Measurements from ENCODE around the gene DNAJB9.

Gene DNAJB9

DNA sequence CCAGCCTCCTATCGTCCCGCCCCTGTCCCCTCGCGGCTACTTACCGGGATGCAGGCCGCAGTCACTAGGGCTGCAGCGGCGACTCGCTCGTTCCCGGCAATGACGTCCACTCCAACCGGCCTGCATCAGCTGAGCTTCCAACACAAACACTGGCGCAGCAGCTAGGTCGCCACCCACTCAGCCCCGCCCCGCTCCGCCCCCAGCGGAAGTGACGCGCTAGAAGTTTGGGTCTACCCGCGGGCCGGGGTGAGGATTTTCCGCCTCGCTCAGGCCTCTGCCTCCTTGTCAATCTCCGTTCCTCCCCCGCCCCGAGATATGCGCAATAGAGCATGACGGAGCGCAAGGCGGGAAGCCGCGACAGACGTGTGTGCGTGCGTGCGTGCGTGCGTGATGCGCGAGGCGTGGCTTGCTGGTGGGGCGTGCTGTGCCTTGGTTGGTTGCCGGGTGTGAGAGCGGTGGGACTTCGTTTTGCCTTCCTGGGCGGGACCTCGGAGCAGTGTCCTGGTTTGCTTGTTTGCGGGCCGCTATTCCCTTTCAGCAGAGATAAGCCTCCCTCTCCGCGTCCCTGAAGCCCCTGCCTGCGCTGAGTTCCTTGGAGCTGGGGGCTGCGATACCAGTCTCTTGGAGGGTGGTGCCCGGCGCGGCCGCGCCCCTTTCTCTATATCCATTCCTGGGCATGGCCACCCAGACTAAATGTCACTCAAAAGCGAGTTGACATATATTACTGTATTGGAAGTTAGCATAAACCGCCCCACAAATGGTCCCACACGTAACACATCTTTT is 43.5 kb upstream of the DNAJB9 start, which contains the start of gene PNPLA8:
TSS of gene PNPLA8 (minus strand) at position 151 of the 783 bp plus-strand sequence. CDS start 10,644 bp downstream, outside the sequence.
- Histone ChIP-seq H3K4me1 (ENCODE audit: control insufficient read depth, insufficient read depth, low read depth, low read length) (peaks cover 3% of the 10 kb centered on the region), H2BK15ac (ENCODE audit: low read depth, poor library complexity, severe bottlenecking) (peak within 1 kb of the TSS; percentile 56), H3K36me3 (ENCODE audit: control insufficient read depth in 1 of 2, insufficient read depth in 2 of 2, low read depth in 1 of 2, low read length in 2 of 2) (no peaks in the 10 kb centered on the region), H3K79me1 (replicated peaks; ENCODE audit: low read length, poor library complexity, severe bottlenecking) (peaks cover 10% of the 10 kb centered on the region), H4K8ac (ENCODE audit: low read length) (peak within 1 kb of the TSS; percentile 91), H3K27ac (ENCODE audit: low read length, poor library complexity, severe bottlenecking) (peak within 1 kb of the TSS; percentile 96), H2AFZ (ENCODE audit: low read depth, low read length) (peak within 1 kb of the TSS; percentile 96), H3K4me3 (ENCODE audit: insufficient read depth in 1 of 2, low read depth in 1 of 2, low read length in 2 of 2) (peak within 1 kb of the TSS; percentile 89 to 95), H3K4ac (ENCODE audit: low read depth in 1 of 2, low read length in 2 of 2) (peak within 1 kb of the TSS in 1 of 2 experiments; percentile 88), H2BK120ac (ENCODE audit: low read depth, low read length) (peak within 1 kb of the TSS; percentile 89), H2AK5ac (ENCODE audit: low read length, severe bottlenecking) (no peak within 1 kb of the TSS), H3K18ac (ENCODE audit: low read depth in 1 of 2, low read length in 2 of 2) (peak within 1 kb of the TSS; percentile 94 to 97), H3K14ac (ENCODE audit: low read length in 2 of 2) (peak within 1 kb of the TSS; percentile 43 to 83), H3K9ac (ENCODE audit: low read length) (peak within 1 kb of the TSS; percentile 97), H3K4me2 (ENCODE audit: low read length, poor library complexity, severe bottlenecking) (peak within 1 kb of the TSS; percentile 84), H3K27me3 (ENCODE audit: control insufficient read depth in 1 of 2, insufficient read depth in 1 of 2, low read length in 2 of 2) (no peaks in the 10 kb centered on the region), H3K23ac (ENCODE audit: low read length in 2 of 2) (peak within 1 kb of the TSS in 1 of 2 experiments; percentile 85), H2BK12ac (ENCODE audit: low read length in 2 of 2) (peak within 1 kb of the TSS; percentile 33 to 86), H2BK5ac (ENCODE audit: low read depth, low read length, poor library complexity, severe bottlenecking) (peak within 1 kb of the TSS; percentile 66), H4K91ac (ENCODE audit: low read length) (peak within 1 kb of the TSS; percentile 88), H3K9me3 (ENCODE audit: control insufficient read depth, low read length) (no peaks in the 10 kb centered on the region)
- WGBS: under 1% methylated on average over 56 of the region's 64 CpGs
- peak; percentile 100 for DNase-seq

DNA sequence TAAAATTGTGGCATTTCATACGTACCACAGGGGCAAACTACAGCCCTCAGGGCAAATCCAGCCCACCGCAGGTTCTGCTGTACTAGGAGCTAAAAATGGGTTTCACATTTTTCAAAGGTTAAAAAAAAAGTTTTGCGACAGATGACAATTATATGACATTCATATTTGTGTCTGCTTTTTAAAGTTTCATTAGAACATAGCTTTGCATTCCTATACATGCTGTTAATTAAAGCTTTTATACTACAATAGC is 43.0 kb upstream of the DNAJB9 start:
- H3K4me2 ChIP-seq (ENCODE audit: low read length, poor library complexity, severe bottlenecking): peak overlapping the region; percentile 84
- no peak overlapping the region for H2BK5ac ChIP-seq (ENCODE audit: low read depth, low read length, poor library complexity, severe bottlenecking)
- H3K18ac ChIP-seq (ENCODE audit: low read depth in 1 of 2, low read length in 2 of 2): peak overlapping the region; percentile 86 to 88
- H4K8ac ChIP-seq (ENCODE audit: low read length): no peak overlapping the region
- H3K27me3 ChIP-seq (ENCODE audit: control insufficient read depth in 1 of 2, insufficient read depth in 1 of 2, low read length in 2 of 2): no peaks in the 10 kb centered on the region
- H3K27ac ChIP-seq (ENCODE audit: low read length, poor library complexity, severe bottlenecking): peak overlapping the region; percentile 80
- peak overlapping the region; percentile 7 for H4K91ac ChIP-seq (ENCODE audit: low read length)
- no peaks in the 10 kb centered on the region for H3K36me3 ChIP-seq (ENCODE audit: control insufficient read depth in 1 of 2, insufficient read depth in 2 of 2, low read depth in 1 of 2, low read length in 2 of 2)
- H3K79me1 ChIP-seq (replicated peaks; ENCODE audit: low read length, poor library complexity, severe bottlenecking): peaks cover 10% of the 10 kb centered on the region
- DNase-seq: no peak
- H2BK15ac ChIP-seq (ENCODE audit: low read depth, poor library complexity, severe bottlenecking): no peak overlapping the region
- H3K14ac ChIP-seq (ENCODE audit: low read length in 2 of 2): no peak overlapping the region
- H3K9ac ChIP-seq (ENCODE audit: low read length): peak overlapping the region; percentile 97
- WGBS: 27% methylated on average over 2 of the region's 3 CpGs
- no peaks in the 10 kb centered on the region for H3K9me3 ChIP-seq (ENCODE audit: control insufficient read depth, low read length)
- H2BK12ac ChIP-seq (ENCODE audit: low read length in 2 of 2): no peak overlapping the region
- peak overlapping the region in 1 of 2 experiments; percentile 13 for H3K4ac ChIP-seq (ENCODE audit: low read depth in 1 of 2, low read length in 2 of 2)
- no peak overlapping the region for H2AFZ ChIP-seq (ENCODE audit: low read depth, low read length)
- peak overlapping the region; percentile 34 for H2BK120ac ChIP-seq (ENCODE audit: low read depth, low read length)
- H3K4me3 ChIP-seq (ENCODE audit: insufficient read depth in 1 of 2, low read depth in 1 of 2, low read length in 2 of 2): peak overlapping the region; percentile 61 to 95
- no peak overlapping the region for H3K23ac ChIP-seq (ENCODE audit: low read length in 2 of 2)
- H3K4me1 ChIP-seq (ENCODE audit: control insufficient read depth, insufficient read depth, low read depth, low read length): peaks cover 3% of the 10 kb centered on the region
- no peak overlapping the region for H2AK5ac ChIP-seq (ENCODE audit: low read length, severe bottlenecking)

DNA sequence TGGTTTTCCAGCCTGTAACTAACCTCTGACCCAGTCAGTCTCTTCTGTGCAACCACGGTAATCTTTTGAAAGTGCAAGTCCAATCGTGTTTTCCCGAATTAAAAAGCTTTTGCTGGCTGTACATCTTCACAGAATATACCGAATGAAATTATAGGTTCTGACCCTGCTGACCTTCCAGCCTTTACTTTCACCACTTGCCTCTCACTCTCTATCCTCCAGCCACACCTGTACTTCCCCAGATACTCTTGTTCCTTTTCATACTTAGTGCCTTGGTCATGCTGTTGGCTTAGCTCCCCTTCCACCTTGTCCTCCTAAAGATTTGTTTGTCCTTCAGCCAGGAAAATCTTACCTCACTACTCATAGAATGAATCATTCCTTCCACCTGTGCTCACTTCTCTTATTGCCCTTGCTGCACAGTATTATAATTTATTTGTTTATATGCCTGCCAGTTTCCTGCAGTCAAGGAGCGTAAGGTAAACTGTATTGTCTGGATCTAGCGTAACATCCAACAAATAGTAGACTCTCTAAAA is 41.4 kb upstream of the DNAJB9 start:
- DNase-seq: no peak
- no peak overlapping the region for H2AFZ ChIP-seq (ENCODE audit: low read depth, low read length)
- H3K4ac ChIP-seq (ENCODE audit: low read depth in 1 of 2, low read length in 2 of 2): no peak overlapping the region
- H3K79me1 ChIP-seq (replicated peaks; ENCODE audit: low read length, poor library complexity, severe bottlenecking): peaks cover 4% of the 10 kb centered on the region
- no peak overlapping the region for H2BK5ac ChIP-seq (ENCODE audit: low read depth, low read length, poor library complexity, severe bottlenecking)
- H2AK5ac ChIP-seq (ENCODE audit: low read length, severe bottlenecking): no peak overlapping the region
- H3K9ac ChIP-seq (ENCODE audit: low read length): no peak overlapping the region
- 96% methylated on average over 4 of the region's 6 CpGs for WGBS
- no peak overlapping the region for H2BK120ac ChIP-seq (ENCODE audit: low read depth, low read length)
- H3K27ac ChIP-seq (ENCODE audit: low read length, poor library complexity, severe bottlenecking): no peak overlapping the region
- no peak overlapping the region for H2BK15ac ChIP-seq (ENCODE audit: low read depth, poor library complexity, severe bottlenecking)
- H3K27me3 ChIP-seq (ENCODE audit: control insufficient read depth in 1 of 2, insufficient read depth in 1 of 2, low read length in 2 of 2): no peaks in the 10 kb centered on the region
- no peaks in the 10 kb centered on the region for H3K9me3 ChIP-seq (ENCODE audit: control insufficient read depth, low read length)
- no peak overlapping the region for H3K14ac ChIP-seq (ENCODE audit: low read length in 2 of 2)
- H2BK12ac ChIP-seq (ENCODE audit: low read length in 2 of 2): no peak overlapping the region
- H4K8ac ChIP-seq (ENCODE audit: low read length): no peak overlapping the region
- peaks cover 3% of the 10 kb centered on the region for H3K4me1 ChIP-seq (ENCODE audit: control insufficient read depth, insufficient read depth, low read depth, low read length)
- H3K18ac ChIP-seq (ENCODE audit: low read depth in 1 of 2, low read length in 2 of 2): no peak overlapping the region
- H3K4me2 ChIP-seq (ENCODE audit: low read length, poor library complexity, severe bottlenecking): no peak overlapping the region
- H4K91ac ChIP-seq (ENCODE audit: low read length): no peak overlapping the region
- H3K4me3 ChIP-seq (ENCODE audit: insufficient read depth in 1 of 2, low read depth in 1 of 2, low read length in 2 of 2): no peak overlapping the region
- no peak overlapping the region for H3K23ac ChIP-seq (ENCODE audit: low read length in 2 of 2)
- no peaks in the 10 kb centered on the region for H3K36me3 ChIP-seq (ENCODE audit: control insufficient read depth in 1 of 2, insufficient read depth in 2 of 2, low read depth in 1 of 2, low read length in 2 of 2)

DNA sequence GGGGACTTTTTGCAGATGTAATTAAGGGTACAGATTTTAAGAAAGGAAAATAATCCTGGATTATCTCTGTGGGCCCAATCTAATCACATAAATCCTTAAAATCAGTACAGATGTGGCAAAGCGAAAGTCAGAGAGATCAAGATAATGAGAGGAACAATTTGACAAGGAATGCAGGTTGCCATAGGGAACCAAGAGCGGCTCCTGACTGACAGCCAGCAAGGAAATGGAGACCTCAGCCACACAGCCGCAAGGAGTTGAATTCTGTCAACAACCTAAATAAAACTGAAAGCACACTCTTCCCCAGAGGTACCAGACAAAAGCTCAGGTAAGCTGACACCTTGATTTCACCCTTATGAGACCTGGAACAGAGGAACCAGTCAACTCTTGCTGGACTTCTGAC is 40.3 kb upstream of the DNAJB9 start:
- Histone ChIP-seq H3K4me2 (ENCODE audit: low read length, poor library complexity, severe bottlenecking) (no peak overlapping the region), H3K4ac (ENCODE audit: low read depth in 1 of 2, low read length in 2 of 2) (no peak overlapping the region), H3K9ac (ENCODE audit: low read length) (no peak overlapping the region), H4K91ac (ENCODE audit: low read length) (no peak overlapping the region), H2AK5ac (ENCODE audit: low read length, severe bottlenecking) (no peak overlapping the region), H3K27me3 (ENCODE audit: control insufficient read depth in 1 of 2, insufficient read depth in 1 of 2, low read length in 2 of 2) (no peaks in the 10 kb centered on the region), H2AFZ (ENCODE audit: low read depth, low read length) (no peak overlapping the region), H2BK120ac (ENCODE audit: low read depth, low read length) (no peak overlapping the region), H2BK12ac (ENCODE audit: low read length in 2 of 2) (no peak overlapping the region), H3K14ac (ENCODE audit: low read length in 2 of 2) (no peak overlapping the region), H2BK15ac (ENCODE audit: low read depth, poor library complexity, severe bottlenecking) (no peak overlapping the region), H3K18ac (ENCODE audit: low read depth in 1 of 2, low read length in 2 of 2) (no peak overlapping the region), H3K36me3 (ENCODE audit: control insufficient read depth in 1 of 2, insufficient read depth in 2 of 2, low read depth in 1 of 2, low read length in 2 of 2) (no peaks in the 10 kb centered on the region), H3K79me1 (replicated peaks; ENCODE audit: low read length, poor library complexity, severe bottlenecking) (no peaks in the 10 kb centered on the region), H3K27ac (ENCODE audit: low read length, poor library complexity, severe bottlenecking) (no peak overlapping the region), H2BK5ac (ENCODE audit: low read depth, low read length, poor library complexity, severe bottlenecking) (no peak overlapping the region), H3K4me3 (ENCODE audit: insufficient read depth in 1 of 2, low read depth in 1 of 2, low read length in 2 of 2) (no peak overlapping the region), H4K8ac (ENCODE audit: low read length) (no peak overlapping the region), H3K4me1 (ENCODE audit: control insufficient read depth, insufficient read depth, low read depth, low read length) (peaks cover 3% of the 10 kb centered on the region), H3K23ac (ENCODE audit: low read length in 2 of 2) (no peak overlapping the region), H3K9me3 (ENCODE audit: control insufficient read depth, low read length) (no peaks in the 10 kb centered on the region)
- 94% methylated on average over 3 of the region's 3 CpGs for WGBS
- no peak for DNase-seq
